Neural cell (in vitro differentiated cells): ENCODE results near the gene ARHGEF11. TPM values are rescaled to one million over a fixed set of nuclear protein-coding genes. Genes with fewer than 3 reads are reported as not detected.

Experiments used
- H2AFZ ChIP-seq: fragments of 200-600, 300-800 bp; sonication (generic), shearing (Covaris generic); 2 replicates; pipeline ENCODE4 v1.6.0; 2014; ENCODE audit warnings: low read depth, mild to moderate bottlenecking, antibody characterized with exemption, low read length, moderate library complexity
- H3F3A ChIP-seq: fragments of 200-600 bp; shearing (Covaris generic); 2 replicates; pipeline ENCODE4 v1.6.1; 2016; ENCODE audit warnings: mild to moderate bottlenecking, moderate library complexity, mixed read lengths, antibody characterized with exemption, low read length; ENCODE audit not compliant: insufficient read depth, poor library complexity, severe bottlenecking
- H3K27ac ChIP-seq: fragments of 200-600, 300-800 bp; sonication (generic), shearing (Covaris generic); 2 replicates; pipeline ENCODE4 v1.5.1; 2014; ENCODE audit warnings: mild to moderate bottlenecking, low read length, moderate library complexity
- H3K27me3 ChIP-seq: fragments of 300-800, 200-600 bp; sonication (generic), shearing (Covaris generic); 2 replicates; pipeline ENCODE4 v1.6.0; 2014; ENCODE audit warnings: mild to moderate bottlenecking, low read depth, low read length, moderate library complexity; ENCODE audit not compliant: insufficient read depth
- H3K36me3 ChIP-seq: fragments of 300-800, 200-600 bp; sonication (generic), shearing (Covaris generic); 2 replicates; pipeline ENCODE4 v1.5.1; 2014; ENCODE audit warnings: mild to moderate bottlenecking, antibody characterized with exemption, low read length, moderate library complexity; ENCODE audit not compliant: insufficient read depth
- H3K4me2 ChIP-seq: fragments of 300-800, 200-600 bp; sonication (generic), shearing (Covaris generic); 2 replicates; pipeline ENCODE4 v1.6.0; 2014; ENCODE audit warnings: mild to moderate bottlenecking, low read length
- H3K4me3 ChIP-seq: fragments of 300-800, 200-600 bp; sonication (generic), shearing (Covaris generic); 2 replicates; pipeline ENCODE4 v1.5.1; 2014; ENCODE audit warnings: mild to moderate bottlenecking, low read length, moderate library complexity
- H3K79me2 ChIP-seq: fragments of 200-600 bp; shearing (Covaris generic); replicated peaks from 2 replicates; pipeline ENCODE4 v1.6.0; 2014; ENCODE audit warnings: mild to moderate bottlenecking, low read length, moderate library complexity; ENCODE audit not compliant: insufficient read depth
- H3K9ac ChIP-seq: fragments of 300-800, 200-600 bp; sonication (generic), shearing (Covaris generic); 2 replicates; pipeline ENCODE4 v1.6.1; 2016; ENCODE audit warnings: mild to moderate bottlenecking, low read length, mixed read lengths
- H3K9me2 ChIP-seq: fragments of 200-600 bp; shearing (Covaris generic); 2 replicates; pipeline ENCODE4 v1.6.1; 2016; ENCODE audit warnings: mild to moderate bottlenecking, low read length, mixed read lengths; ENCODE audit not compliant: insufficient read depth
- H3K9me3 ChIP-seq: fragments of 200-600, 300-800 bp; sonication (generic), shearing (Covaris generic); 2 replicates; pipeline ENCODE4 v1.6.1; 2016; ENCODE audit warnings: mild to moderate bottlenecking, mixed run types, low read length, moderate library complexity, mixed read lengths
- H4K20me1 ChIP-seq: fragments of 200-600 bp; shearing (Covaris generic); 2 replicates; pipeline ENCODE4 v1.6.1; 2016; ENCODE audit warnings: mild to moderate bottlenecking, mixed run types; ENCODE audit not compliant: insufficient read depth
- EP300 ChIP-seq: fragments of 450-650 bp; conservative IDR thresholded peaks from 2 replicates; pipeline ENCODE4 v1.6.1; 2014; ENCODE audit warnings: antibody characterized with exemption, mild to moderate bottlenecking, moderate library complexity; ENCODE audit not compliant: poor library complexity, severe bottlenecking
- EZH2 ChIP-seq: fragments of 200-600, 300-800 bp; shearing (Covaris generic), sonication (generic); IDR thresholded peaks from 2 replicates; pipeline ENCODE4 v1.6.1; 2014; ENCODE audit warnings: antibody characterized with exemption, low read length, borderline replicate concordance, mild to moderate bottlenecking; ENCODE audit not compliant: insufficient read depth, poor library complexity, severe bottlenecking
- MXI1 ChIP-seq: fragments of 450-650 bp; conservative IDR thresholded peaks from 2 replicates; pipeline ENCODE4 v1.6.1; 2014; ENCODE audit warnings: antibody characterized with exemption, mild to moderate bottlenecking; ENCODE audit not compliant: poor library complexity, severe bottlenecking
- POLR2AphosphoS5 ChIP-seq: IDR thresholded peaks from 2 replicates; pipeline ENCODE4 v1.6.1; 2012
- RAD21 ChIP-seq: fragments of 450-650 bp; conservative IDR thresholded peaks from 2 replicates; pipeline ENCODE4 v1.6.1; 2014; ENCODE audit warnings: antibody characterized with exemption, mild to moderate bottlenecking, moderate library complexity
- SMC3 ChIP-seq: fragments of 450-650 bp; conservative IDR thresholded peaks from 2 replicates; pipeline ENCODE4 v1.6.1; 2014; ENCODE audit warnings: antibody characterized with exemption, mild to moderate bottlenecking, moderate library complexity; ENCODE audit not compliant: poor library complexity
- TAF1 ChIP-seq: IDR thresholded peaks from 2 replicates; pipeline ENCODE4 v1.6.1; 2012; ENCODE audit warnings: low read depth
- polyA plus RNA-seq: library from polyadenylated mRNA; depleted of rRNA; stranded (reverse); fragments of >200 nt; gene quantifications from 2 replicates; pipeline ENCODE4 v1.2.3, GENCODE V29; 2014
- TF ChIP-seq, protein P1 (sequence below): fragments of 450-650 bp; IDR thresholded peaks from 2 replicates; pipeline ENCODE4 v1.5.1; 2014; ENCODE audit warnings: antibody characterized with exemption, mild to moderate bottlenecking, moderate library complexity; ENCODE audit not compliant: poor library complexity, severe bottlenecking
- TF ChIP-seq, protein P2 (sequence below): IDR thresholded peaks from 2 replicates; pipeline ENCODE4 v1.6.1; 2012; ENCODE audit warnings: borderline replicate concordance

Gene ARHGEF11
- polyA plus RNA-seq, 1 donor from 2014 or later, result 33.2 TPM

GRCh38 chr1:157028674-157029073 lies 16.9 kb downstream of the ARHGEF11 start:
- peaks cover 19% of the 10 kb centered on the region for H3K79me2 ChIP-seq
- H2AFZ ChIP-seq, result no peak overlapping the region
- no peaks in the 10 kb centered on the region for H3K9me2 ChIP-seq
- no peaks in the 10 kb centered on the region for H3K9me3 ChIP-seq
- no peaks in the 10 kb centered on the region for H3K27me3 ChIP-seq
- no peak overlapping the region for H3K4me3 ChIP-seq
- H3K4me2 ChIP-seq, result no peak overlapping the region
- H4K20me1 ChIP-seq, result no peaks in the 10 kb centered on the region
- no peaks in the 10 kb centered on the region for H3F3A ChIP-seq
- no peaks in the 10 kb centered on the region for H3K36me3 ChIP-seq
- H3K27ac ChIP-seq, result no peak overlapping the region
- H3K9ac ChIP-seq, result no peak overlapping the region
- no peak for TF ChIP-seq POLR2AphosphoS5
- TF ChIP-seq, protein P1, sequence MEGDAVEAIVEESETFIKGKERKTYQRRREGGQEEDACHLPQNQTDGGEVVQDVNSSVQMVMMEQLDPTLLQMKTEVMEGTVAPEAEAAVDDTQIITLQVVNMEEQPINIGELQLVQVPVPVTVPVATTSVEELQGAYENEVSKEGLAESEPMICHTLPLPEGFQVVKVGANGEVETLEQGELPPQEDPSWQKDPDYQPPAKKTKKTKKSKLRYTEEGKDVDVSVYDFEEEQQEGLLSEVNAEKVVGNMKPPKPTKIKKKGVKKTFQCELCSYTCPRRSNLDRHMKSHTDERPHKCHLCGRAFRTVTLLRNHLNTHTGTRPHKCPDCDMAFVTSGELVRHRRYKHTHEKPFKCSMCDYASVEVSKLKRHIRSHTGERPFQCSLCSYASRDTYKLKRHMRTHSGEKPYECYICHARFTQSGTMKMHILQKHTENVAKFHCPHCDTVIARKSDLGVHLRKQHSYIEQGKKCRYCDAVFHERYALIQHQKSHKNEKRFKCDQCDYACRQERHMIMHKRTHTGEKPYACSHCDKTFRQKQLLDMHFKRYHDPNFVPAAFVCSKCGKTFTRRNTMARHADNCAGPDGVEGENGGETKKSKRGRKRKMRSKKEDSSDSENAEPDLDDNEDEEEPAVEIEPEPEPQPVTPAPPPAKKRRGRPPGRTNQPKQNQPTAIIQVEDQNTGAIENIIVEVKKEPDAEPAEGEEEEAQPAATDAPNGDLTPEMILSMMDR, result no peak
- no peak for TF ChIP-seq EZH2
- TF ChIP-seq, protein P2, sequence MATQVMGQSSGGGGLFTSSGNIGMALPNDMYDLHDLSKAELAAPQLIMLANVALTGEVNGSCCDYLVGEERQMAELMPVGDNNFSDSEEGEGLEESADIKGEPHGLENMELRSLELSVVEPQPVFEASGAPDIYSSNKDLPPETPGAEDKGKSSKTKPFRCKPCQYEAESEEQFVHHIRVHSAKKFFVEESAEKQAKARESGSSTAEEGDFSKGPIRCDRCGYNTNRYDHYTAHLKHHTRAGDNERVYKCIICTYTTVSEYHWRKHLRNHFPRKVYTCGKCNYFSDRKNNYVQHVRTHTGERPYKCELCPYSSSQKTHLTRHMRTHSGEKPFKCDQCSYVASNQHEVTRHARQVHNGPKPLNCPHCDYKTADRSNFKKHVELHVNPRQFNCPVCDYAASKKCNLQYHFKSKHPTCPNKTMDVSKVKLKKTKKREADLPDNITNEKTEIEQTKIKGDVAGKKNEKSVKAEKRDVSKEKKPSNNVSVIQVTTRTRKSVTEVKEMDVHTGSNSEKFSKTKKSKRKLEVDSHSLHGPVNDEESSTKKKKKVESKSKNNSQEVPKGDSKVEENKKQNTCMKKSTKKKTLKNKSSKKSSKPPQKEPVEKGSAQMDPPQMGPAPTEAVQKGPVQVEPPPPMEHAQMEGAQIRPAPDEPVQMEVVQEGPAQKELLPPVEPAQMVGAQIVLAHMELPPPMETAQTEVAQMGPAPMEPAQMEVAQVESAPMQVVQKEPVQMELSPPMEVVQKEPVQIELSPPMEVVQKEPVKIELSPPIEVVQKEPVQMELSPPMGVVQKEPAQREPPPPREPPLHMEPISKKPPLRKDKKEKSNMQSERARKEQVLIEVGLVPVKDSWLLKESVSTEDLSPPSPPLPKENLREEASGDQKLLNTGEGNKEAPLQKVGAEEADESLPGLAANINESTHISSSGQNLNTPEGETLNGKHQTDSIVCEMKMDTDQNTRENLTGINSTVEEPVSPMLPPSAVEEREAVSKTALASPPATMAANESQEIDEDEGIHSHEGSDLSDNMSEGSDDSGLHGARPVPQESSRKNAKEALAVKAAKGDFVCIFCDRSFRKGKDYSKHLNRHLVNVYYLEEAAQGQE, result no peak
- no peak for TF ChIP-seq EP300
- TF ChIP-seq TAF1, result no peak
- TF ChIP-seq SMC3, result no peak
- no peak for TF ChIP-seq RAD21
- no peak for TF ChIP-seq MXI1

- Histone ChIP-seq H3F3A (no peaks in the 10 kb centered on the region), H3K27ac (no peak overlapping the region), H2AFZ (no peak overlapping the region), H3K9me2 (no peaks in the 10 kb centered on the region), H3K9ac (no peak overlapping the region), H3K4me3 (no peak overlapping the region), H3K9me3 (no peaks in the 10 kb centered on the region), H3K36me3 (no peaks in the 10 kb centered on the region), H4K20me1 (no peaks in the 10 kb centered on the region), H3K4me2 (no peak overlapping the region), H3K79me2 (peaks cover 26% of the 10 kb centered on the region), H3K27me3 (no peaks in the 10 kb centered on the region)
- no peak for TF ChIP-seq EP300
- no peak for TF ChIP-seq EZH2
- no peak for TF ChIP-seq RAD21
- TF ChIP-seq, protein P2, result no peak
- TF ChIP-seq, protein P1, result no peak
- no peak for TF ChIP-seq TAF1
- no peak for TF ChIP-seq SMC3
- no peak for TF ChIP-seq MXI1
- no peak for TF ChIP-seq POLR2AphosphoS5
Measured at GRCh38 chr1:157025856-157026255, 19.7 kb downstream of the ARHGEF11 start.
